ENCODE results near the gene COL5A1. TPM values are rescaled to one million over a fixed set of nuclear protein-coding genes. Genes with fewer than 3 reads are reported as not detected.

COL5A1 gene
- total RNA-seq, 1 experiment from 2014 or later: 9.5 TPM

- Histone ChIP-seq H4K8ac (replicated peaks; ENCODE audit: insufficient read length, low read depth, low read length) (no peak overlapping the region), H2AK5ac (ENCODE audit: insufficient read length, low read length) (no peak overlapping the region), H2BK12ac (ENCODE audit: insufficient read length, low read depth, low read length) (no peak overlapping the region), H4K5ac (ENCODE audit: insufficient read length, low read depth, low read length) (no peak overlapping the region), H2BK120ac (ENCODE audit: low read depth, low read length, poor library complexity, severe bottlenecking) (no peak overlapping the region), H3K9me3 (ENCODE audit: control insufficient read depth, low read depth, low read length) (no peaks in the 10 kb centered on the region), H2BK15ac (ENCODE audit: low read depth, low read length) (no peak overlapping the region), H3K4me2 (ENCODE audit: insufficient read depth, insufficient read length, low read length) (no peak overlapping the region), H3K23me2 (ENCODE audit: insufficient read length, low read depth, low read length, poor library complexity, severe bottlenecking) (no peaks in the 10 kb centered on the region), H3K79me1 (ENCODE audit: insufficient read depth, low read depth, low read length, poor library complexity, severe bottlenecking) (no peaks in the 10 kb centered on the region), H3K27me3 (ENCODE audit: insufficient read depth, low read length) (no peaks in the 10 kb centered on the region), H3K56ac (ENCODE audit: insufficient read length, low read depth, low read length) (no peak overlapping the region), H3K14ac (ENCODE audit: insufficient read depth, low read length) (no peak overlapping the region), H4K20me1 (ENCODE audit: control insufficient read depth, insufficient read depth, insufficient read length) (no peaks in the 10 kb centered on the region), H3T11ph (ENCODE audit: low read length) (no peak overlapping the region), H3K4me1 (ENCODE audit: insufficient read depth, low read length) (no peaks in the 10 kb centered on the region), H3K4ac (ENCODE audit: low read depth, low read length) (no peak overlapping the region), H2BK20ac (ENCODE audit: low read depth, low read length, poor library complexity, severe bottlenecking) (no peak overlapping the region), H3K23ac (ENCODE audit: insufficient read length, low read depth, low read length) (no peak overlapping the region), H3K27ac (ENCODE audit: insufficient read length, low read depth, low read length) (no peak overlapping the region), H3K79me2 (ENCODE audit: insufficient read depth, low read length) (no peaks in the 10 kb centered on the region), H4K91ac (ENCODE audit: insufficient read length, low read depth, low read length) (no peak overlapping the region), H3K9ac (ENCODE audit: extremely low read depth, insufficient read length, low read length) (no peak overlapping the region), H2BK5ac (ENCODE audit: insufficient read length, low read length) (no peak overlapping the region), H3K18ac (ENCODE audit: insufficient read length, low read depth, low read length) (no peak overlapping the region), H2AFZ (ENCODE audit: low read length) (no peak overlapping the region)
- Mint-ChIP-seq H3K4me1 (peaks cover 0 to 2% of the 10 kb centered on the region in 2 experiments; a peak in 1 of 4 replicates), H3K36me3 (ENCODE audit: insufficient read depth in 1 of 3, low read depth in 3 of 3) (peaks cover 2 to 5% (median 4%) of the 10 kb centered on the region in 3 experiments; a peak in 4 of 7 replicates), H3K27me3 (ENCODE audit: low read depth) (peaks cover 5% of the 10 kb centered on the region), H3K4me3 (no peak overlapping the region), H3K9me3 (peaks cover 8% of the 10 kb centered on the region in 2 experiments), H3K27ac (peak overlapping the region in 1 of 3 experiments; percentile 90; a peak in 2 of 7 replicates)
- TF ChIP-seq, protein P1, sequence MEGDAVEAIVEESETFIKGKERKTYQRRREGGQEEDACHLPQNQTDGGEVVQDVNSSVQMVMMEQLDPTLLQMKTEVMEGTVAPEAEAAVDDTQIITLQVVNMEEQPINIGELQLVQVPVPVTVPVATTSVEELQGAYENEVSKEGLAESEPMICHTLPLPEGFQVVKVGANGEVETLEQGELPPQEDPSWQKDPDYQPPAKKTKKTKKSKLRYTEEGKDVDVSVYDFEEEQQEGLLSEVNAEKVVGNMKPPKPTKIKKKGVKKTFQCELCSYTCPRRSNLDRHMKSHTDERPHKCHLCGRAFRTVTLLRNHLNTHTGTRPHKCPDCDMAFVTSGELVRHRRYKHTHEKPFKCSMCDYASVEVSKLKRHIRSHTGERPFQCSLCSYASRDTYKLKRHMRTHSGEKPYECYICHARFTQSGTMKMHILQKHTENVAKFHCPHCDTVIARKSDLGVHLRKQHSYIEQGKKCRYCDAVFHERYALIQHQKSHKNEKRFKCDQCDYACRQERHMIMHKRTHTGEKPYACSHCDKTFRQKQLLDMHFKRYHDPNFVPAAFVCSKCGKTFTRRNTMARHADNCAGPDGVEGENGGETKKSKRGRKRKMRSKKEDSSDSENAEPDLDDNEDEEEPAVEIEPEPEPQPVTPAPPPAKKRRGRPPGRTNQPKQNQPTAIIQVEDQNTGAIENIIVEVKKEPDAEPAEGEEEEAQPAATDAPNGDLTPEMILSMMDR (conservative IDR thresholded peaks at IDR 0.05): no peak
- DNase-seq: peak; percentile 19
- no CpG with 5 or more reads among the region's 17 CpGs for WGBS (ENCODE audit: extremely low coverage, insufficient read length, low lambda C conversion rate)
Observed at GRCh38 chr9:134861595-134862334, 220.2 kb downstream of the COL5A1 start.
